ENCODE data around the gene MAST3. TPM values are rescaled to one million over a fixed set of nuclear protein-coding genes. Genes with fewer than 3 reads are reported as not detected.

MAST3 gene
- total and polyA plus RNA-seq, 2 of the 13 experiments (the other 11 are each of a cell fraction or from before 2014, with no cell fraction given): 4.1 to 4.6 TPM

DNA sequence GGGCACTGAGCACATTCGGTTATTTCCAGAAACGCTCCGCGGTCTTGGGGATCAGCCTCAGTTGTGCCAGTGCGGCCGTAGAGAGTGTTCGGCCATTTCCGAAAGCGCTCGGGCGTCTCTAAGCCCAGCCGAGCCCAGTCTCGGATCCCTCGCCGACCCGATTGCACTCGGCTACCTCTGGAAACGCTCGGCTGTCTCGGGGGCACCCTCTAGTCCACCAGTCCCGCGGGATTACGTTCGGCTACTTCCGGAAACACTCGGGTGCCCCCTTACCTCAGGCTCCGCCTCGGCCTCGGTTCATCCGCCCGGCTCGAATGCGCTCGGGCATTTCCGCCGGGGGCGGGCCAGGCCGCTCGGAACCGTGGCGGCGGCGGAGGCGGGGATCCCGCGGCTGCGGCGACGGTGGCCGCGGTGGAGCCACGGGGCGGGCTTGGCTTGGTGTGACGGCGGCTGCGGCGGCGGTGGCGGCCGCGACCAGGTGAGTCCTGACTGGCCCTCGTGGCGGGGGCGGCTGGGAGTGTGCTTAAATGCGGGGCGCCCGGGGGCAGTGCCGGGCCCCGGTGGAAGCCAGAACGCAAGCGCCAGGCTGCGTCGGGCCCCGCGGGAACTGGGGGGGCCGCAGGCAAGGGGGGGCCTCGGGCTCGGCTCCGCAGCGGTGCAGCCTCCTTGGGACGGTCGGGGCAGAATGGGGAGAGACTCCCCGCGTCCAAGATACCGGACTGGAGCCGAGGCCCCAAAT lies 55.4 kb downstream of the MAST3 start, which contains the start of gene PIK3R2 (continued):
- TF ChIP-seq, protein P1, sequence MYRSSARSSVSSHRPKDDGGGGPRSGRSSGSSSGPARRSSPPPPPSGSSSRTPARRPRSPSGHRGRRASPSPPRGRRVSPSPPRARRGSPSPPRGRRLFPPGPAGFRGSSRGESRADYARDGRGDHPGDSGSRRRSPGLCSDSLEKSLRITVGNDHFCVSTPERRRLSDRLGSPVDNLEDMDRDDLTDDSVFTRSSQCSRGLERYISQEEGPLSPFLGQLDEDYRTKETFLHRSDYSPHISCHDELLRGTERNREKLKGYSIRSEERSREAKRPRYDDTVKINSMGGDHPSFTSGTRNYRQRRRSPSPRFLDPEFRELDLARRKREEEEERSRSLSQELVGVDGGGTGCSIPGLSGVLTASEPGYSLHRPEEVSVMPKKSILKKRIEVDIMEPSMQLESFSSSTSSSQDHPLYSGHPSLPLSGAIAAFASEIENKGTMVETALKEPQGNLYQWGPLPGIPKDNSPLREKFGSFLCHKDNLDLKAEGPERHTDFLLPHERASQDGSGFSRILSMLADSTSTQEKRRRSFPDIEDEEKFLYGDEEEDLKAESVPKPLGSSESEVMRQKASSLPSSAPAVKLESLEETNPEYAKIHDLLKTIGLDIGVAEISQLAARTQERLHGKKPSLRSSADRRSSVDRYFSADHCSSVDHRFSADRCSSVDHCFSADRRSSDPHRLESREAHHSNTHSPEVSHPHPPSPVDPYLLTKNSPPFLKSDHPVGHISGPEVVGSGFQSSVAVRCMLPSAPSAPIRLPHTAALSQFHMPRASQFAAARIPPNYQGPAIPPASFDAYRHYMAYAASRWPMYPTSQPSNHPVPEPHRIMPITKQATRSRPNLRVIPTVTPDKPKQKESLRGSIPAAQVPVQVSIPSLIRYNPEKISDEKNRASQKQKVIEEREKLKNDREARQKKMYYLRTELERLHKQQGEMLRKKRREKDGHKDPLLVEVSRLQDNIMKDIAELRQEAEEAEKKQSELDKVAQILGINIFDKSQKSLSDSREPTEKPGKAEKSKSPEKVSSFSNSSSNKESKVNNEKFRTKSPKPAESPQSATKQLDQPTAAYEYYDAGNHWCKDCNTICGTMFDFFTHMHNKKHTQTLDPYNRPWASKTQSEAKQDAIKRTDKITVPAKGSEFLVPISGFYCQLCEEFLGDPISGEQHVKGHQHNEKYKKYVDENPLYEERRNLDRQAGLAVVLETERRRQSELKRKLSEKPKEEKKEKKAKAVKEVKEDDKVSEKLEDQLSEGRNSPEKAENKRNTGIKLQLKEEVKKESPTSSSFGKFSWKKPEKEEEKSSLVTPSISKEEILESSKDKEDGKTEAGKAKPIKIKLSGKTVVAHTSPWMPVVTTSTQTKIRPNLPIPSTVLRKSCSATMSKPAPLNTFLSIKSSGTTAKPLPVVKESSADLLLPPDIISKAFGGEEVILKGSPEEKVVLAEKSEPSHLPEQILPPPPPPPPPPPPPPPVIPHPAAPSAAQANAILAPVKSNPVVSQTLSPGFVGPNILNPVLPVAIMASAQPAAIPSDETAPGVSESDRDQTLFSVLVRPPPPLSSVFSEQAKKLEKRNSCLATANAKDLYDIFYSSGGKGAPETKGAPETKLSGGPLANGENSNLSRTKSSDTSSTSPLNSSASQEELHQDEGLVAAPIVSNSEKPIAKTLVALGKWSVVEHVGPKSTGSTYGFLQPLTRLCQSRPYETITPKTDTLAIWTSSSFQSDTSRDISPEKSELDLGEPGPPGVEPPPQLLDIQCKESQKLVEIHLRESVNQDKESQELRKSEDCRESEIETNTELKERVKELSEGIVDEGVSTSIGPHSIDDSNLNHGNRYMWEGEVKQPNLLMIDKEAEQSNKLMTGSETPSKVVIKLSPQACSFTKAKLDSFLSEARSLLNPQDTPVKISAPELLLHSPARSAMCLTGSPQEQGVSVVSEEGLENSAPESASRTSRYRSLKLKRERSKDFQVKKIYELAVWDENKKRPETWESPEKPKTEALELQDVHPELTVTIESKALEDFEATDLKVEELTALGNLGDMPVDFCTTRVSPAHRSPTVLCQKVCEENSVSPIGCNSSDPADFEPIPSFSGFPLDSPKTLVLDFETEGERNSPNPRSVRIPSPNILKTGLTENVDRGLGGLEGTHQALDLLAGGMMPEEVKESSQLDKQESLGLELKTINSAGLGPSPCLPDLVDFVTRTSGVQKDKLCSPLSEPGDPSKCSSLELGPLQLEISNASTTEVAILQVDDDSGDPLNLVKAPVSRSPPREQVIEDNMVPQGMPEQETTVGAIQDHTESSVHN (CRISPR knock-in tag; IDR thresholded peaks at IDR 0.05): no peak; the same call in 1 of the 2 replicates
- TF ChIP-seq KLF15 (CRISPR knock-in tag; IDR thresholded peaks at IDR 0.05; ENCODE audit: borderline replicate concordance) (0 out of 2 replicates have a peak, but pooled peaks have one; percentile 29), ZNF333 (CRISPR knock-in tag; IDR thresholded peaks at IDR 0.05; ENCODE audit: borderline replicate concordance) (no peak), PCBP1 (IDR thresholded peaks at IDR 0.05; ENCODE audit: borderline replicate concordance, low read depth, low read length) (no peak), BORCS8-MEF2B (CRISPR knock-in tag; IDR thresholded peaks at IDR 0.05) (no peak), EHMT2 (IDR thresholded peaks at IDR 0.05; ENCODE audit: borderline replicate concordance, low read depth, low read length) (no peak), KDM1A (CRISPR knock-in tag; IDR thresholded peaks at IDR 0.05) (no peak), NCOA5 (CRISPR knock-in tag; IDR thresholded peaks at IDR 0.05) (no peak), ZNF10 (CRISPR knock-in tag; IDR thresholded peaks at IDR 0.05; ENCODE audit: borderline replicate concordance, low read depth) (no peak), MIER3 (CRISPR knock-in tag; IDR thresholded peaks at IDR 0.05; ENCODE audit: borderline replicate concordance) (peak; percentile 16; the same call in 1 of the 2 replicates), RORA (CRISPR knock-in tag; IDR thresholded peaks at IDR 0.05) (no peak), SMARCC2 (IDR thresholded peaks at IDR 0.05) (no peak), ZNF550 (CRISPR knock-in tag; IDR thresholded peaks at IDR 0.05; ENCODE audit: borderline replicate concordance) (no peak), ATF5 (CRISPR knock-in tag; IDR thresholded peaks at IDR 0.05; ENCODE audit: low read depth) (no peak)
- TF ChIP-seq, protein P2, sequence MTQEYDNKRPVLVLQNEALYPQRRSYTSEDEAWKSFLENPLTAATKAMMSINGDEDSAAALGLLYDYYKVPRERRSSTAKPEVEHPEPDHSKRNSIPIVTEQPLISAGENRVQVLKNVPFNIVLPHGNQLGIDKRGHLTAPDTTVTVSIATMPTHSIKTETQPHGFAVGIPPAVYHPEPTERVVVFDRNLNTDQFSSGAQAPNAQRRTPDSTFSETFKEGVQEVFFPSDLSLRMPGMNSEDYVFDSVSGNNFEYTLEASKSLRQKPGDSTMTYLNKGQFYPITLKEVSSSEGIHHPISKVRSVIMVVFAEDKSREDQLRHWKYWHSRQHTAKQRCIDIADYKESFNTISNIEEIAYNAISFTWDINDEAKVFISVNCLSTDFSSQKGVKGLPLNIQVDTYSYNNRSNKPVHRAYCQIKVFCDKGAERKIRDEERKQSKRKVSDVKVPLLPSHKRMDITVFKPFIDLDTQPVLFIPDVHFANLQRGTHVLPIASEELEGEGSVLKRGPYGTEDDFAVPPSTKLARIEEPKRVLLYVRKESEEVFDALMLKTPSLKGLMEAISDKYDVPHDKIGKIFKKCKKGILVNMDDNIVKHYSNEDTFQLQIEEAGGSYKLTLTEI (CRISPR knock-in tag; conservative IDR thresholded peaks at IDR 0.05): no peak
- TF ChIP-seq, protein P3, sequence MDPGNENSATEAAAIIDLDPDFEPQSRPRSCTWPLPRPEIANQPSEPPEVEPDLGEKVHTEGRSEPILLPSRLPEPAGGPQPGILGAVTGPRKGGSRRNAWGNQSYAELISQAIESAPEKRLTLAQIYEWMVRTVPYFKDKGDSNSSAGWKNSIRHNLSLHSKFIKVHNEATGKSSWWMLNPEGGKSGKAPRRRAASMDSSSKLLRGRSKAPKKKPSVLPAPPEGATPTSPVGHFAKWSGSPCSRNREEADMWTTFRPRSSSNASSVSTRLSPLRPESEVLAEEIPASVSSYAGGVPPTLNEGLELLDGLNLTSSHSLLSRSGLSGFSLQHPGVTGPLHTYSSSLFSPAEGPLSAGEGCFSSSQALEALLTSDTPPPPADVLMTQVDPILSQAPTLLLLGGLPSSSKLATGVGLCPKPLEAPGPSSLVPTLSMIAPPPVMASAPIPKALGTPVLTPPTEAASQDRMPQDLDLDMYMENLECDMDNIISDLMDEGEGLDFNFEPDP (CRISPR knock-in tag; conservative IDR thresholded peaks at IDR 0.05): no peak

Measured in HepG2 (cell line).